MCF 10A (cell line): ENCODE results near the gene UMODL1. TPM values are rescaled to one million over a fixed set of nuclear protein-coding genes. Genes with fewer than 3 reads are reported as not detected.

Experiments
- BruUV-seq: library from RNA; stranded (reverse); fragments of 400-500 nt; replicated peaks from 2 replicates; lab custom pipeline; 2021; lab: Mats Ljungman, UMichigan
- CTCF ChIA-PET: fragments of 300-600 bp; sonication (Branson Sonifier 250); formaldehyde crosslinking; extraction: SDS; loops from one replicate; lab custom pipeline; 2021; ENCODE audit warnings: antibody characterized with exemption, inconsistent platforms; lab: Yijun Ruan, JAX
- POLR2A ChIA-PET: fragments of 300-600, 350-650 bp; sonication (Branson Sonifier 250); formaldehyde crosslinking; extraction: SDS; loops from one replicate; lab custom pipeline; 2020; ENCODE audit warnings: antibody characterized with exemption, inconsistent platforms; lab: Yijun Ruan, JAX
- DNase-seq: peaks from one replicate; pipeline ENCODE4 v3.0.0-alpha.2; 2018; ENCODE audit not compliant: unreplicated experiment
- H3K27ac Mint-ChIP-seq: one replicate; pipeline ENCODE4 v1.8.0; 2022; ENCODE audit warnings: mild to moderate bottlenecking, low read depth, mixed read lengths; ENCODE audit not compliant: unreplicated experiment
- H3K27me3 Mint-ChIP-seq: one replicate; pipeline ENCODE4 v1.8.0; 2022; ENCODE audit warnings: mixed read lengths; ENCODE audit not compliant: insufficient read depth, unreplicated experiment
- H3K36me3 Mint-ChIP-seq: one replicate; pipeline ENCODE4 v1.8.0; 2022; ENCODE audit warnings: mild to moderate bottlenecking, moderate library complexity, mixed read lengths; ENCODE audit not compliant: insufficient read depth, unreplicated experiment
- H3K4me1 Mint-ChIP-seq: one replicate; pipeline ENCODE4 v1.8.0; 2022; ENCODE audit warnings: mixed read lengths; ENCODE audit not compliant: insufficient read depth, unreplicated experiment
- H3K4me3 Mint-ChIP-seq: one replicate; pipeline ENCODE4 v1.8.0; 2022; ENCODE audit warnings: mild to moderate bottlenecking, moderate library complexity, mixed read lengths; ENCODE audit not compliant: unreplicated experiment
- H3K9me3 Mint-ChIP-seq: one replicate; pipeline ENCODE4 v1.8.0; 2022; ENCODE audit warnings: mixed read lengths; ENCODE audit not compliant: unreplicated experiment
- intact Hi-C: fragments of 100-400 bp; cut with micrococcal nuclease; formaldehyde crosslinking; loops from 2 replicates; pipeline ENCODE4 v1.14.1; 2022
- total RNA-seq: library from RNA; stranded (reverse); gene quantifications from 2 replicates; pipeline ENCODE4 v1.2.3, GENCODE V29; 2022
- TF ChIP-seq, protein P1 (sequence below): fragments of 200-600 bp; IDR thresholded peaks from one replicate; pipeline ENCODE4 v1.8.0; 2022; ENCODE audit warnings: antibody characterized with exemption, mild to moderate bottlenecking; ENCODE audit not compliant: unreplicated experiment

UMODL1 gene
- total RNA-seq, 1 experiment from 2014 or later: not detected

DNA sequence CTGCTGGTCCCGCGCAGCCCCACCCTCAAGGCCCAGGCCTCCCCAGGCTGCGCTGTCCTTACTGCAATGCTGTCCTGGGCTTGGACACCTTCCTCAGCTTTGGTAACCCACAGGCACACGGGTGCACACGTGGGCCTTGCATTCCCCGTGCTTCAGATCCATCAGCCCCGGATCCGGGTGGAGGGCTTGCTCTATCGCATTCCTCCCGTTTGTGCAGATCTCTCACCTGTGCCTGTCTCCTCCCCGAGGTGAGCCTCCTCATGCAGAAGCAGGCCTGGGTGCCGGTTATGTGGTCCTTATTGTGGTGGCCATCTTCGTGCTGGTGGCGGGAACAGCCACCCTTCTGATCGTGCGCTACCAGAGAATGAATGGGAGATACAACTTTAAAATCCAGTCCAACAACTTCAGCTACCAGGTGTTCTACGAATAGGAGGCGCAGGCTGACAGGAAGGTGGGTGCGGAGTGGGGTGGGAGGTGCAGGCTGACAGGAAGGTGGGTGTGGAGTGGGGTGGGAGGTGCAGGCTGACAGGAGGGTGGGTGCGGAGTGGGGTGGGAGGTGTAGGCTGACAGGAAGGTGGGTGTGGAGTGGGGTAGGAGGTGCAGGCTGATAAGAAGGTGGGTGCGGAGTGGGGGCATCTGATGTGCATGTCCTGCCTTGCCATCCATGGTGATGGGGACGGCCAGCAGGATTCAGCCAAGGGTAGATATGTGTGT, 66.2 kb downstream of the UMODL1 start:
- Mint-ChIP-seq H3K27me3 (peaks cover 6% of the 10 kb centered on the region), H3K36me3 (no peaks in the 10 kb centered on the region), H3K4me1 (no peaks in the 10 kb centered on the region), H3K9me3 (no peaks in the 10 kb centered on the region), H3K4me3 (no peak overlapping the region), H3K27ac (no peak overlapping the region)
- intact Hi-C loops: no loop called here
- no TSS peak for BruUV-seq
- TF ChIP-seq, protein P1, sequence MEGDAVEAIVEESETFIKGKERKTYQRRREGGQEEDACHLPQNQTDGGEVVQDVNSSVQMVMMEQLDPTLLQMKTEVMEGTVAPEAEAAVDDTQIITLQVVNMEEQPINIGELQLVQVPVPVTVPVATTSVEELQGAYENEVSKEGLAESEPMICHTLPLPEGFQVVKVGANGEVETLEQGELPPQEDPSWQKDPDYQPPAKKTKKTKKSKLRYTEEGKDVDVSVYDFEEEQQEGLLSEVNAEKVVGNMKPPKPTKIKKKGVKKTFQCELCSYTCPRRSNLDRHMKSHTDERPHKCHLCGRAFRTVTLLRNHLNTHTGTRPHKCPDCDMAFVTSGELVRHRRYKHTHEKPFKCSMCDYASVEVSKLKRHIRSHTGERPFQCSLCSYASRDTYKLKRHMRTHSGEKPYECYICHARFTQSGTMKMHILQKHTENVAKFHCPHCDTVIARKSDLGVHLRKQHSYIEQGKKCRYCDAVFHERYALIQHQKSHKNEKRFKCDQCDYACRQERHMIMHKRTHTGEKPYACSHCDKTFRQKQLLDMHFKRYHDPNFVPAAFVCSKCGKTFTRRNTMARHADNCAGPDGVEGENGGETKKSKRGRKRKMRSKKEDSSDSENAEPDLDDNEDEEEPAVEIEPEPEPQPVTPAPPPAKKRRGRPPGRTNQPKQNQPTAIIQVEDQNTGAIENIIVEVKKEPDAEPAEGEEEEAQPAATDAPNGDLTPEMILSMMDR: no peak
- CTCF ChIA-PET: interaction anchor here (0.6 kb wide), 1 partner anchor 196 kb away, joined by 3 read pairs; no protein-coding TSS in a partner anchor
- DNase-seq: no peak
- POLR2A ChIA-PET: no interaction called here

DNA sequence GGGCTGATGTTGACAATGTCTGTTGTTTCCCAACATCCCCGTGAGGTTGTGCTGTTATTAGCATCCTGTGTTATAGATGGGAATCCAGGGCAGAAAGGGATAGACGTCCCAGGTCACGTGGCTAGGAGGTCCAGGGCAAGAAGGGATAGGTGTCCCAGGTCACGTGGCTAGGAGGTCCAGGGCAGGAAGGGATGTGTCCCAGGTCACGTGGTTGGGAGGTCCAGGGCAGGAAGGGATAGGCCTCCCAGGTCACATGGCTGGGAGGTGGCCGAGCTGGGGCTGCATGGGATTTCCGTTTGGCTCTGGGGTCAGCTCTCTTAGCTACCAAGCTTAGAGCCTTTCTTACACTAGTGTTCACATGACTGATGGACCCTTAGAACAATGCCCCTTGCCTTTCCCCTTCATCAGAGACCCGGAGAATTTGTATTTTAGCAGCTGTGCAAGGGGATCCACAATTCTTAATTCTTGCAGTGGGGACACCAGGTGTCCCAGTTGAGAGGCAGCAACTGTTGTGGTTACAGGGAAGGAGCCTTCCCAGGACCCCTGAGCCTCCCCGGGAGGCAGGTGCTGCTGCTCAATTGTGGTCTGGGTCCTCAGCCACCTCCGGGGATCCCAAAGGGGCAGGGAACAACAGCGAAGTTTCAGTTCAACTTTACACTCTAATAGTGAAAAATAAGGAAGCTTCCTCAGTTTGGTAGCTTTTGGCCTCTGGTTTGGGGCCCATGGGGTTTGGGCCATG, 69.2 kb downstream of the UMODL1 start:
- intact Hi-C loops: no loop called here
- no peaks in the 10 kb centered on the region for H3K4me1 Mint-ChIP-seq
- CTCF ChIA-PET: interaction anchor here (0.7 kb wide), 1 partner anchor 295 kb away, joined by 4 read pairs; no protein-coding TSS in a partner anchor
- no TSS peak for BruUV-seq
- no peak overlapping the region for H3K27ac Mint-ChIP-seq
- POLR2A ChIA-PET: no interaction called here
- H3K4me3 Mint-ChIP-seq: no peak overlapping the region
- TF ChIP-seq, protein P1: no peak
- no peak for DNase-seq
- no peaks in the 10 kb centered on the region for H3K9me3 Mint-ChIP-seq
- peaks cover 14% of the 10 kb centered on the region for H3K27me3 Mint-ChIP-seq
- H3K36me3 Mint-ChIP-seq: no peaks in the 10 kb centered on the region

DNA sequence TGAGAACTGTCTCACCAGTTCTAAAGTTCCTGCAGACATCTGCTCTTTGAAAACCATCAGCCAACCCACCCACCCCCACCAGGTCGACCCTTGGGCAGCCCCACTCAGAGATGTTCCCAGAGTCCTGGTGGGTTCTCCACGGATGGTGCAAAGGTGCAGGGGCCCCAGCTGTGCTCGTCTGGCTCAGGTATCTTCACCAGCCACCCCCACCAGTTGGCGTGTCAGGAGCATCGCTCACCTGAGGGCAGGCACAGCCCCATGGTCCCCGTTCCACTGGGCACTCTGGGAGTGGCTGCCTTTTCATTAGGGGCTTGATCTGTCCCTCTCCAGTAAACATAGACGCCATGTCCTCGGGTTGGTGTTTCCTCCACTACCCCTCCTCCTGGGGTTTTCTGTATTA, 70.5 kb downstream of the UMODL1 start:
- no TSS peak for BruUV-seq
- Mint-ChIP-seq H3K27ac (no peak overlapping the region), H3K4me1 (no peaks in the 10 kb centered on the region), H3K36me3 (no peaks in the 10 kb centered on the region), H3K27me3 (peaks cover 14% of the 10 kb centered on the region), H3K4me3 (no peak overlapping the region), H3K9me3 (no peaks in the 10 kb centered on the region)
- DNase-seq: no peak
- intact Hi-C loops: no loop called here
- CTCF ChIA-PET: interaction anchor here (0.6 kb wide), 1 partner anchor 38 kb away, joined by 3 read pairs; no protein-coding TSS in a partner anchor
- POLR2A ChIA-PET: no interaction called here
- TF ChIP-seq, protein P1: no peak

DNA sequence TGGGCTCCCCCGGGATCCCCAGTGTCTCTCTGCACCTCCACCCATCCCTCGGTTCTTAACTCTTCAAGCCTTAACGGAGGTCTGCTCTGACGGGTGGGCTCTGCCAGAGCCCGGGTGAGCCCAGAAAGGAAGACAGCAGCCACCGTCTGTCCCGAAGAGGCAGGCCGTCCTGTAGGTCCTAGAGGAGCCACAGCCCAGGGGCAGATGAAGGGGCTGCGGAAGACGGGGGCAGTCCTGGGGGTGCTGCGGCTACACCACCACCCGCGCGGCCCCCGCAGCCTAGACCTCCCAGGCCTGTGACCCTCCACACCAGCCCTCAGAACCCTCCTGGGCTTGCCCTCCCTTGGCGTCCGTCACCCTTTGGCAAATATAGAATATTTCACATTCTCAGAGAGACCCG, 71.0 kb downstream of the UMODL1 start:
- Mint-ChIP-seq H3K4me1 (no peaks in the 10 kb centered on the region), H3K27me3 (peaks cover 14% of the 10 kb centered on the region), H3K9me3 (no peaks in the 10 kb centered on the region), H3K4me3 (no peak overlapping the region), H3K27ac (no peak overlapping the region), H3K36me3 (no peaks in the 10 kb centered on the region)
- ChIA-PET POLR2A (no interaction called here), CTCF (interaction anchor here (0.6 kb wide), 1 partner anchor 37 kb away, joined by 3 read pairs; no protein-coding TSS in a partner anchor)
- no TSS peak for BruUV-seq
- no peak for DNase-seq
- intact Hi-C loops: no loop called here
- TF ChIP-seq, protein P1: no peak
